HG03097 (cell line): ENCODE measurements around the gene ZSWIM5.
"Not testable (repeated sequence)": the region's sequence is repeated elsewhere in the genome, so short reads cannot be mapped to it uniquely, and the experiment has no call there.

ENCODE experiments used
- ATAC-seq: cut with Tn5 transposase; IDR thresholded peaks from one replicate; pipeline ENCODE4 v1.9.1; 2021; ENCODE audit not compliant: unreplicated experiment, low FRiP score

Gene ZSWIM5

DNA sequence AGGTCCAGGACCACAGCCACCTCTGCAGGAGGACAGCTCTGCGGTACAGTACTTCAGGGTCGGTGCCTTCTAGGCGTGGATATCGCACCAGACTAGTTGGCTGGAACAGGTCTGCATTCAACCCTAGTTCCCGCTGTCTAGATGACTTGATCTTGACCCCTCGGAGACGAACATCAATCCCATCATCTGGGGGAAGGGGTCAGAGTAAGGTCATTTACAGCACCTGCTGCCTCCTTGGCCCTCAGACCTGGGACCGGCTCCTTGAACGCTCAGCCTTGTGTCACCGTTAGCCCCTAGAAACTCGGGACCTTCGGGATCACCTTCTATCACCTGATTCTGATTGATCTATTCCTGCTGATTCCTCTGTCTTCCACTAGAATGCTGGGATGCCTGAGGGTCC lies 197.9 kb downstream of the ZSWIM5 start:
- ATAC-seq, result no peak

DNA sequence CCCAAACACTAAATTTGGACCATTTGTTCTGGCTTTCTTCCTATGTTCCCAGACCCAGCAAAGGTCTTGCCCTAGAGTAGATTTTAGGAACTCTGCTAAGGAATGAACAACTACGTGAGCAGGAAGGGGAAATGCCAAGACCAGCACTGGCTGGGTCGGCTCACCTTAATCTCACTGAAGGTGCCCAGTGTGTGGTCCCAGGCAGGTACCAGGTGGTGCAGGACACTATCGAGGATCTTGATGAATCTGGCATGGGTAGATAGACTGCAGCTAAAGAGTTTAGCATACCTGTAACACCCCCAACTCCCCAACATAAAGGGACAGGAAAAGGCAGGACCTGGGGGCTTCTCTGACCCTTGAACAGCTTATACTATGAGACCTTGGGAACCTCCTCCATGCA lies 198.3 kb downstream of the ZSWIM5 start:
- ATAC-seq, result no peak

DNA sequence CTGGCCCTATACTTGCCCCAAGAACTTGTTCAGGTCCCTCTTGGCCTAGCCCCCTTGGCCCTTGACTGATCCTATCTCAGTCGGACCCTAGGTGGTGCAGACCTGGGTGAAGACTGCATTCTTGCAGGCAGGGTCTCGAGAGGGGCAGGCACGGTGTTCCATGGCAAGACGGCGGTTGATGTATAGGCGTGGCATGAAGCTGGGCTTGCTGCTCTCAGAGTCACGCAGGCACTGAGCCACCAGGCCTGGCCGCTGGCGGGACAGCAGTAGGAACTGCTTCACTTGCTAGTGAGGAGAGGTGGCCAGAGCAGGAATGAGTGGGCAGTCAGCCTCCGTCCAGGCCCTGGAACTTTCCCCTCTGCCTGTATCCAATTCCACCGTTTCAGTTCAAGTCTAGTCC lies 199.1 kb downstream of the ZSWIM5 start:
- ATAC-seq, result no peak

DNA sequence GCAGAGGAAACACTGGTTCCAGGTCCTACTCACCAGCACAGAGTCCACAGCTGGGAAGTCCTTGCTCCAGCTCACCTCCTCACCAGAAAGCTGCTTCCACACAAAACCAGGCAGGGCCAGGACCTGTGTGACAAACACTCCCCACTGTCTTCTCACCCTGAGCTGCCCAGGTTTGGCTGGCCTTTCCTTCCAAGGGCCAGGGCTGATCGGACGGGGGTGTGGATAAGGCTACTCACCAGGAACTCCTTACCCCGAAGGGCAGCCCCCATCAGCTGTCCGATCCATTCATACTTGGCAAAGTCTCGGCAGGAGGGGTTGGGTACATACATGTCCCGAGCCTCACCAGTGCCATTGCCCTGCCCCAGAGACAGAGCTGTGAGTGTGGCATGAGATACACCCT lies 200.6 kb downstream of the ZSWIM5 start:
- no peak for ATAC-seq

DNA sequence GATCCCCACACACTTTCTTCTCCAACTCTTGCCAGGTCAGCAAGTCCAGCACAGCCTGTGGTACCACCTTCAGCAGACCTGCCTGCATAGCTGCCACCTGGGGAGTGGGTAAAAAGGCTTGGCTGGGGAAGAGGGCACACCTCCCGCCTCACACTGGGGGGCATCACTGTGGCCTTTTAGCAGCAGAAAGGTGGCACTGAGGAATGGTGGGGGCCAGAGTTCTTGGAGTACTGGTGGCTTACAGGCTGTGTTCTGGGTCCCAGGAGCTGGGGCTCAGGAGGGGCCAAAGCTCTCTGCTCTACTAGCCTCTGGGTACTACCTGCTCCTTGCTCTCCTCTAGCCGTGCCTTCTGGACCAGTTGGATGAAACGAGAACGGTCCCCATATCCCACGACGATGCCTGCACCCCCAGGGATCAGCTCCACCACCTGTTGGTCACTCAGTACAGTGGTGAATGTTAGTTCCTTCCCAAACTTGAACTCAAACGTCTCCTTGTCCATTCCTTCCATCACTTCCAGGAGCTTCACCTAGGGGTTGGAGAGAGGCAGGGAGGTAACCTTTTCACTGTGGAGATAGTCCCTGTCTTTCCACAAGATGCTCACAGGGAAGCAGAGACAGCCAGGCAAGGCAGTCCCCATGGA lies 202.0 kb downstream of the ZSWIM5 start:
- ATAC-seq, result no peak

DNA sequence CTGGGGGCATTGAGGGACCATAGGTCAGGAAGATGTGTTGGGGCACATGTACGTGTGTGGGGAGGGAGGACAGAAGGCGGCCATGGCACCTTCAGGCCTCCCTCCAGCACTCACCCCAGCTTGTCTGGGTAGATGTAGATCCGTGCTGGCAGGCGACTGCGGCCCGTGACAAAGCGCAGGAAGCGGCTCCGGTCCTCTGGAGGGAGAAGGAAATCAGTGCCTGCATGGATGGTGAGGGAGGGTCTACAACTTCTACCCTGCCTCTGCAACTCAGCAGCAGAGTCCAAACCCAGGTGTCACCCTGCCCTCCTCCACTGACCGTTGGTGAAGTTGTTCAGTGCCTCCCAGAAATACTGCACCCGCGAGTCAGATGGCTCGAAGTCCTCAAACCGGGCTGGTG lies 202.7 kb downstream of the ZSWIM5 start:
- ATAC-seq, result no peak

DNA sequence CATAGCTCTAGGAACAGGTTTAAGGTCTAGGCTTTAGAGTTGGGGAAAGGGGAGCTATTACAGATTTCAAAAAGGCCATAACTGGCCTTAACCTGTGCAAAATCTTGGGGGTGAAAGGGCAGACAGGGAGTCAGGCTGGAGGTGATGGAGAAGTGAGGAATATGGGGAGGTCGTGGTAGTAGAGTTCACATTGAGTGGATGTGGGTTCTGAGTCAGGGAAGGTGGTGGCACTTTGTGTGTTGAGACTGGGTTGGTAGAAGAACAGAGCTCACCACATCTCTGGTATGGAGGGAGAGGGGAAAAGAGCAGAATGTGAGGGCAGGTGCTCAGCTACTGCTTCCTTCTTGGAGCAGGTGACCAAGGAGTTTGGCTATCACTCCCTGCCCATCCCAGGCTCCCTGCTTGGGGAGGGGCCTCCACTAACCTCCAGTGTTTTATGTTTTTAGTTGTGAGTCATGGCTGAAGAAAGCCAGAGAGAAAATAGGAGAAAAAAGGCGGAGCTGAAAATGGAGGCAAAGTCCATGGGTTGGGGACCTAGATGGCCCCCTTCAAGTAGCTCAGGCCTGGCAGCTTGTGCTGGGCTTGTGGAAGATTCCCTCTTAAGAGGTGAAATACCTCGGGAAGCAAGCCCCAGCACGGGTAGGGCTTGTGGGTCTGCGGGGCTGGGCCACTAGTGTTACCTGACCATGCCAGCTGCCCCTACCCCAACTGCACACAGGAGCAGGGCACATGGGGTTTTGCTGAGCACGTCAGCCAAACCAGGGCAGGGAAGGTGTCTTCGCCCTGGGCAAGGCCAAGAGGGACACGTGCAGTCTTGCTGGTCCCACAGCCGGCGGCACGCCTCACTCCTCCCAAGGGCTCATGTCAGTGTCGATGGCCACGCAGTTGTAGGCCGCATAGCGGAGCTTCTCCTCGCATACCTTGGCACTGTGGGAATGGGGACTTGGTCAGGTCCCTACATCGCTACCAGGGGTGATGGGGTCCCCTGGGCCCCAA lies 203.5 kb downstream of the ZSWIM5 start:
- no peak for ATAC-seq

DNA sequence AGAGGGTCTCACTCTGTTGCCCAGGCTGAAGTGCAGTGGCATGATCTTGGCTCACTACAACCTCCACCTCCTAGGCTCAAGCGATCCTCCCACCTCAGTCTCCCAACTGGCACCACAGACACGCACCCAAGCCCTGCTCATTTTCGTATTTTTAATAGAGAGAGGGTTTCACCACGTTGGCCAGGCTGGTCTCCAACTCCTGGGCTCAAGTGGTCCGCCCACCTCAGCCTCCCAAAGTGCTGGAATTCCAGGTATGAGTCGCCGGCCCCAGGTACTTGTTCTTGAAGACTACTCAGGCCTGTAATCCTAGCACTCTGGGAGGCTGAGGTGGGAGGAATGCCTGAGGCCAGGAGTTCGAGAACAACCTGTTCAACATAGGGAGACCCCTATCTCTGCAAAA lies 204.8 kb downstream of the ZSWIM5 start:
- ATAC-seq, result not testable (repeated sequence)

DNA sequence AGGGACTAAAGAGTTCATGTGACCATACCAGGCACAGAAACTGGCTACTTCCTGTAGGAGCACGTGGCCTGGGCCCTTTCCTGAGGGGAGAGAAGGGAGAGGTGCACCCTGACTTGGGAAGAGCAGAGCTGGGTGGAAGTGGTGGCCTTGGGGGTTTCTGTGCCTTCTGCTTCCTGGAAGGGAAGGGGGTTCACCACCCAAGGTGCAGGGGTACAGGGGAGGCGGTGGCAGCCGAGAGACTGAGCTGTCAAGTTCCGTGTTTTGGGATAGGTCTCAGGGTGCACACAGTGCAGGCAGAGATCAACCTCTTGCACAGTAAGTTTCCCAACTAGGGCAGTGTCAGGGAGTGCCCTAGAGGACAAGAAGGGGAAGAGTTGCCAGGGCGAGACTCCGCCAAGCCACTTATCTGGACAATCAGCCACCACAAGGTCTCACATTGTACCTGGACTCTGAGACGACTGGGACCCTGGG lies 205.4 kb downstream of the ZSWIM5 start:
- ATAC-seq, result no peak

DNA sequence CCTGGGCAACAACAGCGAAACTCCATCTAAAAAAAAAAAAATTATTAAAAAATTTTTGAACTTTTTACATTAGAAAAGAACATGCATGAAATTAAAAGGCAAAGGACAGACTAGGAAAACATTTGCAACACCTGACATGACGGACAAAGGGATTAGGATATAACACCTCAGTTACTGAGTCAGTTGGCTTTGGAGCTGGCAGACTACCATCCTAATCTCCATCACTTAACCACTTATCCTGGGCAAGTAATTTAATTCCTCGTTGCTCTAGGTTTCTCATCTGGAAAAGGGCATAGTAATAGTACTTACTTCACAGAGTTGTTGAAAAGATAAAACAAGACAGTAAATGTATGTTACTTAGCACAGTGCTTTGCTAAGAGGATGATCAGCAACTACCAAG lies 207.2 kb downstream of the ZSWIM5 start:
- no peak for ATAC-seq

DNA sequence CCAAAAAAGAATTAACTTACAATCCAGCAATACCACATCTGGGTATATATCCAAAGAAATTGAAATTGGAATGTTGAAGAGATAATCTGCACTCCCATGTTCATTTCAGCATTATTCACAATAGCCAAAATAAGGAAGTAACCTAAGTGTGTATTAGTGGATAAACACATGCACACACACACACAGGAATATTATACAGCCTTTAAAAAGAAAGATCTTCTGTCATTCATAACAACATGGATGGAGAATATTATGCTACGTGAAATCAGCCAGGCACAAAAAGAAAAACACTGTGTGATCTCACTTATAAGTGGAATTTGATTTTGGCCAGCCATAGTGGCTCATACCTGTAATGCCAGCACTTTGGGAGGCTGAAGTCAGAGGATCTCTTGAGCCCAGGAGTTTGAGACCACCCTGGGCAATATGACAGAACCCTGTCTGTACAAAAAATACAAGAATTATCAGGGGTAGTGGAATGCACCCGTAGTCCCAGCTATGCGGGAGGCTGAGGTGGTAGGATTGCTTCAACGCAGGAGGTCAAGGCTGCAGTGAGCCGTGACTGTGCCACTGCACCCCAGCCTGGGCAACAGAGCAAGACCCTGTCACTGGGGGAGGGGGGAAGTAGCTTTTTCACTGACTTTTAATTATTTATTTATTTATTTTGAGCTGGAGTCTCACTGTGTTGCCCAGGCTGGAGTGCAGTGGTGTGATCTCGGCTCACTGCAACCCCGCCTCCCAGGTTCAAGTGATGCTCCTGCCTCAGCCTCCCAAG lies 210.8 kb downstream of the ZSWIM5 start:
- ATAC-seq, result no peak

DNA sequence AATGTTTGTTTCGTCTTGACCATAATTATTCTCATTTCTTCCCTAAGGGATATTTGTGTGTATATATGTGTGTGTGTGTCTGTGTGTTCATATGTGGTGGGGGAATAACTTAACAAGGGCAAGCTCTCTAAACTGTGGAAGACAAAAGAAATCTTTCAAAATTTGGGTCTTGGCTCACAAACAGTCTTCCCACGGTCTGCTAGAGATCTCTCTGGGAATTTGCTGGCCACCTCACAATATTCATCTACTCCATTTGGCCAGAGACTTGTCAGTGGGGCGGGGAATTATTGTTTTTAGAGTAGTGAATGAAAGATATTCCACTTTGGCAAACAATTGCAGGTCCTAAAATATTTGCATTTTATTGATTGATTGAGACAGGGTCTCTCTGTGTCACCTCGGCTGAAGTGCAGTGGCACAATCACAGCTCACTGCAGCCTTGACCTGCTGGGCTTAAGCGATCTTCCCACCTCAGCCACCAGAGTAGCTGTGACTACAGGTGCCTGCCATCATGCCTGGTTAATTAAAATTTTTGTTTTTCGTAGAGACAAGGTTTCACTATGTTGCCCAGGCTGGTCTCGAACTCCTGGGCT lies 212.0 kb downstream of the ZSWIM5 start:
- ATAC-seq, result no peak

DNA sequence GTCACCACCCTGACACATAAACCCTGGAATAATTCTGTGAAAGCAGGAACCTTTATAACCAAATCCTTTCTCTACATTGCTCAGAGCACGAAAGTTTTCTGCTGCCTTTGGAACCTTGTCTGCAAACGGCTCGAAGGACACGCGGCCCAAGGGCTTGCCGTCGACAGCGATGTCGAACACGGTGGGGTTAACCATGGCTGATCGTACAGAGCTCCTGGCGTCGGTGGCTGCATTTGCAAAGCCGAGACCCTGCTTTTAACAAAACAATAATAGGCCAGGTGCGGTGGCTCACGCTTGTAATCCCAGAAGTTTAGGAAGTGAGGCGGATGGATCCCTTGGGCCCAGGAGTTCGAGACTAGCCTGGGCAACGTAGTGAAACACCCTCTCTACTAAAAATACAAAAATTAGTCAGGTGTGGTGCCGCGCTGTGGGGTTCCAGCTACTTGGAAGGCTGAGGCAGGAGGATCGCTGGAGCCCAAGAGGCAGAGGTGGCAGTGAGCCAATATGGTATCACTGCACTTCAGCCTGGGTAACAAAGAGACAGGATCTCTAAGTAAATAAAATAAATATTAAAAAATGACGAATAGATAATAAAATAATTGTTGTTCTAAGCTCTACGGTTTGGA lies 217.8 kb downstream of the ZSWIM5 start:
- no peak for ATAC-seq

DNA sequence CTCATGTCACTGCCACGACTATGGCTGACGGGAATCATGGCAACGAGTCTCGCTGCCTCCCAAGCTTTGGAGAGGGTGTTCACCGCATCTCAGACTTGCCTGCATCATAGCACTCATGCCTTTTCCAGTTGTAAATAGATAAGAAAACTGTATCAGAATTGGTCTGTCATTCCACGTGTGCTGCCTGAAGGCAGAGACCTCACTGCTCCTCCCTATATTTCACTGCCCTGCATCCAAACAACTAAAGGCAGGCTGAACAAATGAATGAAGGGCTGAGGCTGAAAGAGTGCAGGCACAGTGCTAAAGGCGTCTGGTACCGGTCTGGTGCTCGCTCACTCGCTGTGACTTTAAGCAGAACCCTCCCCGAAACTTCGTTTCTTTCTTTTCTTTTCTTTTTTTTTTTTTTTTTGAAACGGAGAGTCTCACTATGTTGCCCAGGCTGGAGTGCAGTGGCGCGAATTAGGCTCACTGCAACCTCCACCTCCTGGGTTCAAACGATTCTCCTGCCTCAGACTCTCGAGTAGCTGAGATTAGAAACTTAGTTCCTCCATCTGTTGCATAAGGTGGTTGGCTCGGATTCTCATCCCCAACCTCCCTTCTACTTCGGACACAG lies 220.6 kb downstream of the ZSWIM5 start:
- ATAC-seq, result no peak

DNA sequence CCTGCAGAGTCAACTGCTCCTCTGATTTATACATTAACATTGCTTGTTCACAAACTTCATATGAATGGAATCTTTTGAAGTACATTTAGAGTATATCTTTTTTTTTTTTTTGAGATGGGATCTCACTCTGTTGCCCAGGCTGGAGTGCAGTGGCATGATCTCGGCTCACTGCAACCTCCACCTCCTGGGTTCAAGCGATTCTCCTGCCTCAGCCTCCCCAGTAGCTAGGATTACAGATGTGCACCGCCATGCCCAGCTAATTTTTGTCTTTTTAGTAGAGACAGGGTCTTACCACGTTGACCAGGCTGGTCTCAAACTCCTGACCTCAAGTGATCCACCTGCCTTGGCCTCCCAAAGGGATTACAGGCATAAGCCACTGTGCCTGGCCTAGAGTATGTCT lies 229.0 kb downstream of the ZSWIM5 start:
- not testable (repeated sequence) for ATAC-seq

DNA sequence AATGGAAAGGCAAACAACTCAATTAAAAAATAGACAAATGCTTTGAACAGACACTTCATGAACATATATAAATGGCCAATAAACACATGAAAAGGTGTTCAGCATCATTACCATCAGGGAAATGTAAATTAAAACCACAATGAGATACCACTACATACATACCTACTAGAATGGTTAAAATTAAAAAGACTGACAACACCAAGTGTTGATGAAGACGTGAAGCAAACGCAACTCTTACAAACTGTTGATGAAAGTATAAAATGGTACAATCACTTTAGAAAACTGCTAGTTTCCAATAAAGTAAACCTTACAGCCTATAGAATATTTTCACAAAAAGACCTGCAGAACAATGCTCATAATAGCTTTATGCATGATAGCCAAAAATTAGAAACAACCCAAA lies 230.2 kb downstream of the ZSWIM5 start:
- ATAC-seq, result no peak

DNA sequence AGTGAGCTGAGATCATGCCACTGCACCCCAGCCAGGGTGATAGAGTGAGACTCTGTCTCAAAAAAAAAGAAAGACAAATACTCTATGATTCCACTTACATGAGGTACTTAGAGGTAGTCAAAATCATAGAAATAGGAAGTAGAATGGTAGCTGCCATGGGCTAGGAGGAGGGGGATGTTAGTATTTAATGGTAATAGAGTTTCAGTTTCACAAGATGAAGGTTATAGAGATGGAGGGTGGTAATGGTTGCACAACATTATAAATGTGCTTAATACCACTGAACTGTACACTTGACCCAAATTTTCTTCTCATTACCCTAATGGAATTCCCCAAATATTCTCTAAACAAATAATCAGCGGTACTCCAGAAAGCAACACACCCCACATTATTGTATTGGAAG lies 232.8 kb downstream of the ZSWIM5 start:
- ATAC-seq, result no peak

DNA sequence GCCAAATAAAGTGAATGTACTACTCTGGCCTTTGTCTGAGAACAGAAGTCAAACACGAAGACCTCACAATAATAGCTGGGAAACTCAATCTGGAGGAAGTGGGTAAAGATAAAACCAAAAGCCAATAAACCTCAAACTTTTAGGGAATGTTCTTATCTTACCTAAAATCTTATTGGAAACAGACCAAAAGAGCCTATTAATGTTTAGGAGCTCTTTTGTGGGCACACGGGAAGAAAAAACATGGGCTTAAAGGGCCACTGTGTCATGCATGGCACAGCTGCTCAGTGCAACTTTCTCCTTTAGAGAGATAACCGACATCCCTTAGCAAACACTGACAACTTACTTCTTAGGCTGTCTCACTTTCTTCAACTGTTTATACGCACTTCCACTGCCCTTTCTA lies 236.1 kb downstream of the ZSWIM5 start:
- no peak for ATAC-seq
